Right lobe of liver (tissue), 6 donors: ENCODE measurements around the gene ARHGEF16. TPM values are rescaled to one million over a fixed set of nuclear protein-coding genes. Genes with fewer than 3 reads are reported as not detected.
A peak's percentile ranks its signal among the peaks of the same experiment; 100 is the strongest.

Experiments used
- ATAC-seq, 4 donors: fragments of 200-7000 bp; cut with Tn5 transposase; one replicate each; pipeline ENCODE4 v1.9.1; 2020; ENCODE audit warnings: mild to moderate bottlenecking in 4 of 4, moderate library complexity in 4 of 4
- DNase-seq, 3 donors: peaks; one replicate each; pipeline ENCODE4 v3.0.0-alpha.2; 2020
- H3K27ac ChIP-seq, 3 donors: fragments of 200-600 bp; one replicate each; pipeline ENCODE4 v1.8.0; 2022
- H3K27me3 ChIP-seq, 2 donors: fragments of 200-600 bp; one replicate each; pipeline ENCODE4 v1.8.0; 2022
- H3K36me3 ChIP-seq, 4 donors: fragments of 200-600 bp; sonication (generic) in 1 of 4; one replicate each; pipeline versions ENCODE4 v1.5.1 to v1.8.0; 2017 to 2022; ENCODE audit warnings: control low read depth in 1 of 4
- H3K4me1 ChIP-seq, 4 donors: fragments of 200-600 bp; sonication (generic) in 1 of 4; one replicate each; pipeline versions ENCODE4 v1.5.1 to v1.8.0; 2017 to 2022; ENCODE audit warnings: control low read depth in 1 of 4
- H3K4me3 ChIP-seq, 3 donors: fragments of 200-600 bp; one replicate each; pipeline ENCODE4 v1.8.0; 2022
- H3K9me3 ChIP-seq, 4 donors: fragments of 200-600 bp; sonication (generic) in 1 of 4; one replicate each; pipeline versions ENCODE4 v1.5.1 to v1.8.0; 2017 to 2022; ENCODE audit warnings: control low read depth in 1 of 4
- POLR2A ChIP-seq: fragments of 450-650 bp; IDR thresholded peaks from one replicate; pipeline ENCODE4 v1.6.1; 2017; ENCODE audit warnings: antibody characterized with exemption, mild to moderate bottlenecking
- WGBS: methylation state at CpG from one replicate; pipeline ENCODE4 v1.1.6; 2018; ENCODE audit warnings: low coverage, low lambda C conversion rate; ENCODE audit not compliant: insufficient coverage; ENCODE audit errors: missing lambda C conversion rate; 5-methylcytosine and 5-hydroxymethylcytosine counted together
- intact Hi-C, 2 donors: fragments of 100-400 bp; cut with DNase I; formaldehyde crosslinking; loops; one replicate each; pipeline versions ENCODE4 v1.11.2 to v1.14.1; 2022
- total RNA-seq, 6 experiments: library from RNA; depleted of rRNA in 2 of 6; stranded (reverse); fragments of >200 nt in 2 of 6; fragmentation: NEBNext Ultra II Directional in 3 of 6; extraction: Animal tissue kit (Norgen Biotek cat#: 25700) in 3 of 6; gene quantifications; one replicate each; pipeline versions ENCODE4 v1.1.0 to v1.2.4, GENCODE V29; 2016 to 2023
- TF ChIP-seq, protein P1 (sequence below), 4 donors: fragments of 200-600 bp in 3 of 4; fragments of 450-650 bp in 1 of 4; IDR thresholded peaks; one replicate each; pipeline versions ENCODE4 v1.5.1 to v1.8.0; 2016 to 2022; ENCODE audit warnings: antibody characterized with exemption in 4 of 4, mild to moderate bottlenecking in 2 of 4
- donor health status: DM: no; HTN: yes; CAD: no.
- donor health status: DM: no; HTN: no; CAD: no.
- donor health status: DM: no; HTN: no; CAD: no.
- donor health status: DM: no; HTN: yes; CAD: no.
- donor health status: DM: no; HTN: yes; CAD: no.

The ARHGEF16 gene
- total RNA-seq, 6 experiments from 2014 or later: 2.1 to 16.3 (median 7.5) TPM

GRCh38 chr1:3463891-3464648 is 9.6 kb downstream of the ARHGEF16 start:
- H3K9me3 ChIP-seq: no peaks in the 10 kb centered on the region
- no peak overlapping the region for H3K27ac ChIP-seq
- no peaks in the 10 kb centered on the region for H3K36me3 ChIP-seq
- TF ChIP-seq POLR2A: no peak
- TF ChIP-seq, protein P1, sequence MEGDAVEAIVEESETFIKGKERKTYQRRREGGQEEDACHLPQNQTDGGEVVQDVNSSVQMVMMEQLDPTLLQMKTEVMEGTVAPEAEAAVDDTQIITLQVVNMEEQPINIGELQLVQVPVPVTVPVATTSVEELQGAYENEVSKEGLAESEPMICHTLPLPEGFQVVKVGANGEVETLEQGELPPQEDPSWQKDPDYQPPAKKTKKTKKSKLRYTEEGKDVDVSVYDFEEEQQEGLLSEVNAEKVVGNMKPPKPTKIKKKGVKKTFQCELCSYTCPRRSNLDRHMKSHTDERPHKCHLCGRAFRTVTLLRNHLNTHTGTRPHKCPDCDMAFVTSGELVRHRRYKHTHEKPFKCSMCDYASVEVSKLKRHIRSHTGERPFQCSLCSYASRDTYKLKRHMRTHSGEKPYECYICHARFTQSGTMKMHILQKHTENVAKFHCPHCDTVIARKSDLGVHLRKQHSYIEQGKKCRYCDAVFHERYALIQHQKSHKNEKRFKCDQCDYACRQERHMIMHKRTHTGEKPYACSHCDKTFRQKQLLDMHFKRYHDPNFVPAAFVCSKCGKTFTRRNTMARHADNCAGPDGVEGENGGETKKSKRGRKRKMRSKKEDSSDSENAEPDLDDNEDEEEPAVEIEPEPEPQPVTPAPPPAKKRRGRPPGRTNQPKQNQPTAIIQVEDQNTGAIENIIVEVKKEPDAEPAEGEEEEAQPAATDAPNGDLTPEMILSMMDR (IDR thresholded peaks at IDR 0.05): no peak
- peak in 2 of 3 donors; percentile 15 to 35 for DNase-seq
- no peak for ATAC-seq
- intact Hi-C loops: no loop called here
- WGBS: no CpG with 5 or more reads among the region's 21 CpGs
- H3K27me3 ChIP-seq: no peaks in the 10 kb centered on the region
- H3K4me3 ChIP-seq: no peak overlapping the region
- H3K4me1 ChIP-seq: peaks cover 0 to 11% (median 0%) of the 10 kb centered on the region in 4 donors

DNA sequence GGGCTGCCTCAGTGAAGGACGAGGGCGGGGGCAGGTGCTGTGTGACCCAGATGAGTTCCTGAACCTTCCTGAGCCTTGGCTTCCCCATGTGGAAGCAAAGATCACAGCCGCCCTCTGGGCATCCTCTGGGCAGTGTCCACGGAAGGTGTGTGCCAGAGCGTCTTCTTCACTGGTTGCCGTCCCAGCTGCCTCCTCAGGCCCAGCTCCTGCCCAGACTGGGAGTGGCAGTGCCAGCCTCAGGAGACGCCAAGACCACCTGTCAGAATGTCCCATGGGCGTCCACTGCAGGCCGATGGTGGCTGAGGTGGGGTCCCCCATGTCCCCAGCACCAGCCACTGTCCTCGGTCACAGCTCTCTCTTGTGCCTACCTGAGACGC is 10.2 kb downstream of the ARHGEF16 start:
- Histone ChIP-seq H3K4me1 (peaks cover 0 to 11% (median 0%) of the 10 kb centered on the region in 4 donors), H3K27ac (no peak overlapping the region), H3K27me3 (no peaks in the 10 kb centered on the region), H3K9me3 (no peaks in the 10 kb centered on the region), H3K36me3 (no peaks in the 10 kb centered on the region), H3K4me3 (no peak overlapping the region)
- TF ChIP-seq, protein P1 (IDR thresholded peaks at IDR 0.05): no peak
- TF ChIP-seq POLR2A: no peak
- intact Hi-C loops: no loop called here
- DNase-seq: peak in 2 of 3 donors; percentile 9 to 49
- no peak for ATAC-seq
- no CpG with 5 or more reads among the region's 11 CpGs for WGBS

- no peaks in the 10 kb centered on the region for H3K36me3 ChIP-seq
- H3K9me3 ChIP-seq: no peaks in the 10 kb centered on the region
- H3K27ac ChIP-seq: no peak overlapping the region
- no peak overlapping the region for H3K4me3 ChIP-seq
- no peak for TF ChIP-seq POLR2A
- TF ChIP-seq, protein P1 (IDR thresholded peaks at IDR 0.05): no peak
- intact Hi-C loops: no loop called here
- WGBS: 94% methylated on average over 12 of the region's 28 CpGs
- no peaks in the 10 kb centered on the region for H3K27me3 ChIP-seq
- ATAC-seq (no peak), DNase-seq (peak in 1 of 3 donors; percentile 45)
- H3K4me1 ChIP-seq: peaks cover 0 to 4% (median 0%) of the 10 kb centered on the region in 4 donors
Observed at GRCh38 chr1:3465091-3465934, 10.8 kb downstream of the ARHGEF16 start.

DNA sequence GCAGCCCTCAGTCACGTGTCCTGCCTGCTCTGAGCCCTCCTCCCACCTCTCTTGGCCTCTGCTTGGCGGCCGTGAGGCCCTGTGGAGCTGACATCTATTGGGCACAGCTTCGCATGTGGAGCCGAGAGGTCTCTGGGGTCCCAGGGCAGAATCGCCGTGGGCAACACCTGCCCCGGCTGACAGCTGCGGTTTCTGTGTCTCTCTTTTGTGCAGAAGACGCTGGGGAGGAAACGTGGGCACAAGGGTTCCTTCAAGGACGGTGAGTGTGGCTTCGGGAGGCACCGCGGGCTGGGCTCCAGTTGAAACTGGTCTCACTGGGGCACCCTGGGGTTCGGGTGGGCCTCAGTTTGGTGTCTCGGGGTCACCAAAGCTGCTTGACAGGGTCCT is 11.5 kb downstream of the ARHGEF16 start:
- intact Hi-C loops: no loop called here
- H3K36me3 ChIP-seq: no peaks in the 10 kb centered on the region

More for the DNA sequence above, 11.5 kb downstream of the ARHGEF16 start:
- H3K4me3 ChIP-seq: no peak overlapping the region
- ATAC-seq: no peak
- WGBS: 77% methylated on average over 9 of the region's 17 CpGs
- no peaks in the 10 kb centered on the region for H3K4me1 ChIP-seq
- TF ChIP-seq, protein P1 (IDR thresholded peaks at IDR 0.05): no peak
- no peak for TF ChIP-seq POLR2A
- H3K27me3 ChIP-seq: no peaks in the 10 kb centered on the region
- DNase-seq: peak in 1 of 3 donors; percentile 46
- no peak overlapping the region for H3K27ac ChIP-seq
- H3K9me3 ChIP-seq: no peaks in the 10 kb centered on the region
